Neural cell (in vitro differentiated cells): ENCODE results near the gene MARCHF7.

Experiments used
- EP300 ChIP-seq: fragments of 450-650 bp; conservative IDR thresholded peaks from 2 replicates; pipeline ENCODE4 v1.6.1; 2014; ENCODE audit warnings: antibody characterized with exemption, mild to moderate bottlenecking, moderate library complexity; ENCODE audit not compliant: poor library complexity, severe bottlenecking
- RAD21 ChIP-seq: fragments of 450-650 bp; conservative IDR thresholded peaks from 2 replicates; pipeline ENCODE4 v1.6.1; 2014; ENCODE audit warnings: antibody characterized with exemption, mild to moderate bottlenecking, moderate library complexity
- TF ChIP-seq, protein P1 (sequence below): fragments of 450-650 bp; IDR thresholded peaks from 2 replicates; pipeline ENCODE4 v1.5.1; 2014; ENCODE audit warnings: antibody characterized with exemption, mild to moderate bottlenecking, moderate library complexity; ENCODE audit not compliant: poor library complexity, severe bottlenecking
- TF ChIP-seq, protein P2 (sequence below): IDR thresholded peaks from 2 replicates; pipeline ENCODE4 v1.6.1; 2012; ENCODE audit warnings: borderline replicate concordance

DNA sequence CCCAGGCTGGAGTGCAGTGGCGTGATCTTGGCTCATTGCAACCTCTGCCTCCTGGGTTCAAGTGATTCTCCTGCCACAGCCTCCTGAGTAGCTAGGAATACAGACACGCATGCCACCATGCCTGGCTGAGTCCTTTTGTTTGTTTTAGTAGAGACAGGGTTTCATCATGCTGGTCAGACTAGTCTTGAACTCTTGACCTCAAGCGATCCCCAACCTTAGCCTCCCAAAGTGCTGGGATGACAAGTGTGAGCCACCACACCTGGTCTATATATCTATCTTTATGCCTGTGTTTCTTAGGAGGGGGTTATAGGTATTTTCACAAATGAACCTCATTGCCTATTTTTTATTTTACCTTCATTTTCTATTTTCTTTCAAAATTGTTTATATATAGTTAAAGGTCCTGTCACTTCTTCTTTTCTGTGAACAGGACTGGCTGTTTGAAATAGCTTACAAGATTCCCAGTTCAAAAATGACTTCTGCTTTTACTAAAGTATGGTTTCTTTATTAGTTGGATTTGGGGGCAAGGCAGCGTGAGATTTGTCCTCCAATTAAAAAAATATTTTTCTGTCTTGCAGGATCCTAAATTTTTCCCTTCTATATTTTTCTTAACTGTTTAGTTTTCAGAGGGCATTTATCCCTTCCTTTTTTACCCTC, 16.4 kb upstream of the MARCHF7 start:
- TF ChIP-seq, protein P1, sequence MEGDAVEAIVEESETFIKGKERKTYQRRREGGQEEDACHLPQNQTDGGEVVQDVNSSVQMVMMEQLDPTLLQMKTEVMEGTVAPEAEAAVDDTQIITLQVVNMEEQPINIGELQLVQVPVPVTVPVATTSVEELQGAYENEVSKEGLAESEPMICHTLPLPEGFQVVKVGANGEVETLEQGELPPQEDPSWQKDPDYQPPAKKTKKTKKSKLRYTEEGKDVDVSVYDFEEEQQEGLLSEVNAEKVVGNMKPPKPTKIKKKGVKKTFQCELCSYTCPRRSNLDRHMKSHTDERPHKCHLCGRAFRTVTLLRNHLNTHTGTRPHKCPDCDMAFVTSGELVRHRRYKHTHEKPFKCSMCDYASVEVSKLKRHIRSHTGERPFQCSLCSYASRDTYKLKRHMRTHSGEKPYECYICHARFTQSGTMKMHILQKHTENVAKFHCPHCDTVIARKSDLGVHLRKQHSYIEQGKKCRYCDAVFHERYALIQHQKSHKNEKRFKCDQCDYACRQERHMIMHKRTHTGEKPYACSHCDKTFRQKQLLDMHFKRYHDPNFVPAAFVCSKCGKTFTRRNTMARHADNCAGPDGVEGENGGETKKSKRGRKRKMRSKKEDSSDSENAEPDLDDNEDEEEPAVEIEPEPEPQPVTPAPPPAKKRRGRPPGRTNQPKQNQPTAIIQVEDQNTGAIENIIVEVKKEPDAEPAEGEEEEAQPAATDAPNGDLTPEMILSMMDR = no peak
- TF ChIP-seq EP300 (no peak), RAD21 (no peak)
- TF ChIP-seq, protein P2, sequence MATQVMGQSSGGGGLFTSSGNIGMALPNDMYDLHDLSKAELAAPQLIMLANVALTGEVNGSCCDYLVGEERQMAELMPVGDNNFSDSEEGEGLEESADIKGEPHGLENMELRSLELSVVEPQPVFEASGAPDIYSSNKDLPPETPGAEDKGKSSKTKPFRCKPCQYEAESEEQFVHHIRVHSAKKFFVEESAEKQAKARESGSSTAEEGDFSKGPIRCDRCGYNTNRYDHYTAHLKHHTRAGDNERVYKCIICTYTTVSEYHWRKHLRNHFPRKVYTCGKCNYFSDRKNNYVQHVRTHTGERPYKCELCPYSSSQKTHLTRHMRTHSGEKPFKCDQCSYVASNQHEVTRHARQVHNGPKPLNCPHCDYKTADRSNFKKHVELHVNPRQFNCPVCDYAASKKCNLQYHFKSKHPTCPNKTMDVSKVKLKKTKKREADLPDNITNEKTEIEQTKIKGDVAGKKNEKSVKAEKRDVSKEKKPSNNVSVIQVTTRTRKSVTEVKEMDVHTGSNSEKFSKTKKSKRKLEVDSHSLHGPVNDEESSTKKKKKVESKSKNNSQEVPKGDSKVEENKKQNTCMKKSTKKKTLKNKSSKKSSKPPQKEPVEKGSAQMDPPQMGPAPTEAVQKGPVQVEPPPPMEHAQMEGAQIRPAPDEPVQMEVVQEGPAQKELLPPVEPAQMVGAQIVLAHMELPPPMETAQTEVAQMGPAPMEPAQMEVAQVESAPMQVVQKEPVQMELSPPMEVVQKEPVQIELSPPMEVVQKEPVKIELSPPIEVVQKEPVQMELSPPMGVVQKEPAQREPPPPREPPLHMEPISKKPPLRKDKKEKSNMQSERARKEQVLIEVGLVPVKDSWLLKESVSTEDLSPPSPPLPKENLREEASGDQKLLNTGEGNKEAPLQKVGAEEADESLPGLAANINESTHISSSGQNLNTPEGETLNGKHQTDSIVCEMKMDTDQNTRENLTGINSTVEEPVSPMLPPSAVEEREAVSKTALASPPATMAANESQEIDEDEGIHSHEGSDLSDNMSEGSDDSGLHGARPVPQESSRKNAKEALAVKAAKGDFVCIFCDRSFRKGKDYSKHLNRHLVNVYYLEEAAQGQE = no peak
